Epithelial cell of proximal tubule (primary cell): ENCODE results near the gene GULP1. TPM values are rescaled to one million over a fixed set of nuclear protein-coding genes. Genes with fewer than 3 reads are reported as not detected.

Source experiments
- DNase-seq: peaks from one replicate; pipeline ENCODE4 v3.0.0-alpha.2; 2011; ENCODE audit warnings: low read depth
- H3K4me3 ChIP-seq: 2 replicates; pipeline ENCODE4 v1.5.1; 2011; ENCODE audit warnings: low read depth, mild to moderate bottlenecking, low read length
- total RNA-seq: library from RNA; depleted of rRNA; stranded (reverse); fragments of >200 nt; gene quantifications from 2 replicates; pipeline ENCODE4 v1.2.3, GENCODE V29; 2015
- TF ChIP-seq, protein P1 (sequence below): conservative IDR thresholded peaks from 2 replicates; pipeline ENCODE4 v1.5.1; 2012; ENCODE audit warnings: low read depth, mild to moderate bottlenecking, low read length

Gene GULP1
- total RNA-seq, 1 donor from 2014 or later, result 66.1 TPM

DNA sequence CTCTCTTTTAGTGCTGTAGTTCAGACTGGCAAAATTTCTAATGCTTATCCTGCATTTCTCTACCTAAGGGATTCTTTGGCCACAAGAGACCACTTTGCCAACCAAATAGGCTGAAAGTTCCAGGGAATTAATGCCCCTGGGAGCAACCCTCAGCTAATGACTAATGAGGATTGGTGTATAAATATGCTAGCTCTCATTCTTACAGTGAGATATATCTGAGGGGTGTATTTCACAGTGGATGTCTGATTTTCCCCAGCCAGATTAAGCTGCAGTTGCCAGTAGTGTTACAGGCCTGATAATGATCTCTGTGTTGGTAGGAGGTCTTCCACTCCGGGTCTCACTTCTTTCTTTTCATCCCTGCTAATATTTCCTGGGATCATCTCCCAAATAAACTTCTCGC, 90.4 kb downstream of the GULP1 start:
- DNase-seq, result no peak
- TF ChIP-seq, protein P1, sequence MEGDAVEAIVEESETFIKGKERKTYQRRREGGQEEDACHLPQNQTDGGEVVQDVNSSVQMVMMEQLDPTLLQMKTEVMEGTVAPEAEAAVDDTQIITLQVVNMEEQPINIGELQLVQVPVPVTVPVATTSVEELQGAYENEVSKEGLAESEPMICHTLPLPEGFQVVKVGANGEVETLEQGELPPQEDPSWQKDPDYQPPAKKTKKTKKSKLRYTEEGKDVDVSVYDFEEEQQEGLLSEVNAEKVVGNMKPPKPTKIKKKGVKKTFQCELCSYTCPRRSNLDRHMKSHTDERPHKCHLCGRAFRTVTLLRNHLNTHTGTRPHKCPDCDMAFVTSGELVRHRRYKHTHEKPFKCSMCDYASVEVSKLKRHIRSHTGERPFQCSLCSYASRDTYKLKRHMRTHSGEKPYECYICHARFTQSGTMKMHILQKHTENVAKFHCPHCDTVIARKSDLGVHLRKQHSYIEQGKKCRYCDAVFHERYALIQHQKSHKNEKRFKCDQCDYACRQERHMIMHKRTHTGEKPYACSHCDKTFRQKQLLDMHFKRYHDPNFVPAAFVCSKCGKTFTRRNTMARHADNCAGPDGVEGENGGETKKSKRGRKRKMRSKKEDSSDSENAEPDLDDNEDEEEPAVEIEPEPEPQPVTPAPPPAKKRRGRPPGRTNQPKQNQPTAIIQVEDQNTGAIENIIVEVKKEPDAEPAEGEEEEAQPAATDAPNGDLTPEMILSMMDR, result no peak
- no peak overlapping the region for H3K4me3 ChIP-seq

DNA sequence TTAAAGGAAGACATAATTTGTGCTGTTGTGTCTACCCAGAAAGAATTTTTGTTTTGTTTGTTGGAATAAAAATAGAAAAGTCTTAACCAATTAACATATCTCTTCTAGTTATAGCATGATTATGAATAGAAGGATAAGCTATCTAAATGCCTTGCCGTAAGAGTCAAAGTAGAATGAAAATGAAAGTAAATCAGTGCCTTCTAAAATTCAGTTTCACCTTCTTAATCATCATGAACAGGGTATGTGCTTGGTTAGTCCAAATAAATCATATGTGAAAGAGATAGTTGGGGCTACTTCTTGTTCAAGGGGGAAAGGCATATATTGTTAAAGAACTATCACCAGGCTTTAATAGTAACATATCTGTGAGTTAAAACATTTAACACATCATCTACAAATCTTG, 91.5 kb downstream of the GULP1 start:
- no peak for DNase-seq
- TF ChIP-seq, protein P1, result no peak
- H3K4me3 ChIP-seq, result no peak overlapping the region

DNA sequence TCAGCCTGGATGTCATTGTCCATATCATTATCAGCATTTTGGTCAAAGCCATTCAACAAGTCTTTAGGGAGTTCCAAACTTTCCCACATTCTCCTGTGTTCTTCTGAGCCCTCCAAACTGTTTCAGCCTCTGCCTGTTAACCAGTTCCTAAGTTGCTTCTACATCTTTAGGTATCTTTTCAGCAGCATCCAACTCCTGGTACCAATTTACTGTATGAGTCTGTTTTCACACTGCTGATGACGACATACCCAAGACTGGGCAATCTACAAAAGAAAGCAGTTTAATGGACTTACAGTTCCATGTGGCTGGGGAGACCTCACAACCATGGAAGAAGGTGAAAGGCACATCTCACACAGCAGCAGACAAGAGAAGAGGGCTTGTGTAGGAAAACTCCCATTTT, 94.2 kb downstream of the GULP1 start:
- TF ChIP-seq, protein P1, result no peak
- DNase-seq, result no peak
- no peak overlapping the region for H3K4me3 ChIP-seq

DNA sequence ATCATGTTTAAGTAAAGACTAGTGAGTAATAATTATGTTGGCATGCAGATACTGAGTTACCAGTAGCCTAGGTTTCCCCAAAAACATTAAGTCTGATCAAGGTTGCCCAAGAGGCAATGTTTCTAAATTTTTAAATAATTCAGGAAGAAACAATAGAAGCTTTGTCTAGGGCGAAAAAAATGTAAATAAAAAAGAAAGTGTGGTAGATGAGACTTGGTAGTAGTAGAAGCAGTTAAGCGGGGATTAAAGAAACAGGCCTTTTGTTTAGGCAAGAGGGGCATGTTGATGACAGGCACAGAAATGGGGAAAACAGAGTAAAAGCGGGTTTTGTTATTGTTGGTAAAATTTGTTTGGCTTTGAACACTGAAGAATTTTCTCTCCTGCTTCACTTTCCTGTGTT, 97.2 kb downstream of the GULP1 start:
- DNase-seq, result no peak
- no peak overlapping the region for H3K4me3 ChIP-seq
- TF ChIP-seq, protein P1, result no peak

DNA sequence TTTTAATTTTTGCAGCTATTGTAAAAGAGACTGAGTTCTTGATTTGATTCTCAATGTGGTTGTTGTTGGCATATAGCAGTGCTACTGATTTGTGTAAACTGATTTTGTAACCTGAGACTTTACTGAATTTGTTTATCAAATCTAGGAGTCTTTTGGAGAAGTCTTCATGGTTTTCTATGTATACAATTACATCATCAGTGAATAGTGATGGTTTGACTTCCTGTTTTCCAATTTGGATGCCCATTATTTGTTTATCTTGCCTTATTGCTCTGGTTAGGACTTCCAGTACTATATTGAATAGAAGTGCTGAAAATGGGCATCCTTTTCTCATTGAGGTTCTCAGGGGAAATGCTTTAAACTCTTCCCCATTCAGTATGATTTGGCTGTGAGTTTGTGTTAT, 99.7 kb downstream of the GULP1 start:
- no peak for DNase-seq
- no peak overlapping the region for H3K4me3 ChIP-seq
- TF ChIP-seq, protein P1, result no peak

DNA sequence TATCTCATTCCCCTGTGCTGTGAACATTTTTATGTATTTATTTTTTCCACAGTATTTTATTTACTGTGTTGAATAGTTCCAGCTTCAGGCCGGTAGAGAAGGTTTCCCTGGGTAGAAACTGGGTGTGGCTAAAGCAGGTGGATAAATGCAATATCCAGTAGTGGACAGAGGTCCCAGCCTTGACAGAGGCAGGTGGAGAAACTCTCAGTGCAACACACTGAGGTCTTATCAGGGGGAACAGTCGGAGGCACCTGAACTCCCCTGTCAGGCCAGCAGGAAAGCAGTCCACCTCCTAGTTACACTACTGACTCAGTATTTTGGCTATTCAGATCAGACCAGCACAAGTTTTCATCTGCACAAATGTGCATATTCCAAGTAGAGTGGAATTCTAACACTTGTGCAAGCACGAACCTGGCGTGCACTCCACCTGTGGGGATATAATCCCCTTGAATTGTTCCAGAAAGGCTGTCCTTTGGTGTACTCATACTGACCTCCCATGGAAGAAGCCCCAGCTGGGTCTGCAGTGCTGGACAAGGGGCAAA, 103.3 kb downstream of the GULP1 start:
- TF ChIP-seq, protein P1, result no peak
- DNase-seq, result no peak
- H3K4me3 ChIP-seq, result no peak overlapping the region

DNA sequence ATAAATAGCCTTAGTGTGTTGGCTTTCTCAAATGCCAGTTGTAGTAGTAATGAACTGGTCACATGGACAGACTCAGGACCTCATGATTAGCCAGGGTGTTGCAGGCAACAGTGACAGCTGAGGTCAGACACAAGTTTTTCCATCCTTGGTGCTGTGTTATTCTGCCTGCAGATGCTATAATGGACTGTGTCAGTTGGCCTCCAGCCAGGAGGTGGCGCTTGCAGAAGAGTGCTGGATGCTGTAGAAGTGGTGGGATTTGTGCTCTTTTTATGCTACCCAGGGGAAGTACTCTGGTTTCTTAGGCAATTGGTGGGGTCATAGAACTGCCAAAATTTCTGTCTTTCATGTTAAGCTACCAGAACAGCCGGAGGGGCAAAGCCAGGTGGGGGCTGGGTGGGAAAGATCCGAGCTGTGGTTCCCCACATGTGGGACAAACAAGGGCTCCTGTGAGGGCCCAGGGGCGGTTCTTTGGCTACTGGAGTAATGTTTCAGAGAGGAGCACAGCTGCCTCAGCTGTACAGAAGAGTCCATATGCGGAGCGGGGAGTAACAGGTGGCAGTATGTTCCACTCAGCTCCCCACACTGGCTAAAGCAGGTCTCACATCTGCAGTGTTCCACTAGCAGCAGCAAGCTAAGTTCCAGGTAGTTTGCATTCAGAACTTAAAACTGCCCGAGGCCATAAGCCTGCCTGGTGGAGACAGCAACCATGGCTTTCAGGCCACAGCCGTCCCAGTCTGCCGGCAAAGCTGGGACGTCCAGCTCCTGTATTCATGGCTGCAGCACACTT, 104.4 kb downstream of the GULP1 start:
- TF ChIP-seq, protein P1, result peak; percentile 22
- no peak for DNase-seq
- H3K4me3 ChIP-seq, result no peak overlapping the region
